ENCODE results near the gene SMYD3. TPM values are rescaled to one million over a fixed set of nuclear protein-coding genes. Genes with fewer than 3 reads are reported as not detected.

Gene SMYD3
- total and polyA plus RNA-seq, 10 of the 15 experiments (the other 5 are each of a cell fraction or from before 2014, with no cell fraction given): 18.3 to 54.0 (median 24.8) TPM

- no peak for TF ChIP-seq PKNOX1 (IDR thresholded peaks at IDR 0.05)
- TF ChIP-seq BCL11A (IDR thresholded peaks at IDR 0.05; ENCODE audit: low read depth, low read length): no peak
- TF ChIP-seq CBX5 (IDR thresholded peaks at IDR 0.05; ENCODE audit: low read depth): no peak
- no peak for TF ChIP-seq PAX5 (IDR thresholded peaks at IDR 0.05; ENCODE audit: borderline replicate concordance, low read depth, low read length)
- TF ChIP-seq, protein P1, sequence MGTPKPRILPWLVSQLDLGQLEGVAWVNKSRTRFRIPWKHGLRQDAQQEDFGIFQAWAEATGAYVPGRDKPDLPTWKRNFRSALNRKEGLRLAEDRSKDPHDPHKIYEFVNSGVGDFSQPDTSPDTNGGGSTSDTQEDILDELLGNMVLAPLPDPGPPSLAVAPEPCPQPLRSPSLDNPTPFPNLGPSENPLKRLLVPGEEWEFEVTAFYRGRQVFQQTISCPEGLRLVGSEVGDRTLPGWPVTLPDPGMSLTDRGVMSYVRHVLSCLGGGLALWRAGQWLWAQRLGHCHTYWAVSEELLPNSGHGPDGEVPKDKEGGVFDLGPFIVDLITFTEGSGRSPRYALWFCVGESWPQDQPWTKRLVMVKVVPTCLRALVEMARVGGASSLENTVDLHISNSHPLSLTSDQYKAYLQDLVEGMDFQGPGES (IDR thresholded peaks at IDR 0.05): no peak
- TF ChIP-seq E2F4 (IDR thresholded peaks at IDR 0.05; ENCODE audit: low read depth, low read length): no peak
- no peak for TF ChIP-seq KDM1A (IDR thresholded peaks at IDR 0.05; ENCODE audit: borderline replicate concordance)
- TF ChIP-seq TAF1 (IDR thresholded peaks at IDR 0.05; ENCODE audit: borderline replicate concordance, low read depth, low read length): no peak
- no peak for TF ChIP-seq CTCF (IDR thresholded peaks at IDR 0.05 in 2 of 3, conservative IDR thresholded peaks at IDR 0.05 in 1 of 3; ENCODE audit: control insufficient read depth in 2 of 3, extremely low read depth in 1 of 3, insufficient read depth in 1 of 3, low read depth in 3 of 3, low read length in 3 of 3)
- TF ChIP-seq YBX1 (IDR thresholded peaks at IDR 0.05): no peak
- TF ChIP-seq MTA3 (IDR thresholded peaks at IDR 0.05; ENCODE audit: borderline replicate concordance, low read length): no peak
These were observed 209.5 kb downstream of the SMYD3 start (continued) for GRCh38 chr1:246297279-246298265.
